OCI-LY3 (cell line): ENCODE data around the gene TRUB2.

Experiments
- H2AFZ ChIP-seq: fragments of 200-600, 300-600 bp; shearing (Covaris generic); 2 replicates; pipeline ENCODE4 v1.6.0; 2014; ENCODE audit warnings: antibody characterized with exemption, low read depth, low read length
- H3K27ac ChIP-seq: fragments of 200-600, 300-600 bp; sonication (generic); 2 replicates; pipeline ENCODE4 v1.5.1; 2014; ENCODE audit warnings: mild to moderate bottlenecking, low read length, moderate library complexity, mixed read lengths
- H3K27me3 ChIP-seq: fragments of 200-600, 300-600 bp; sonication (generic); 2 replicates; pipeline ENCODE4 v1.6.1; 2014; ENCODE audit warnings: low read depth, low read length, mixed read lengths
- H3K36me3 ChIP-seq: fragments of 200-600, 300-600 bp; sonication (generic); replicated peaks from 2 replicates; pipeline ENCODE3; 2014; ENCODE audit warnings: low read depth, low read length, mixed read lengths
- H3K4me1 ChIP-seq: fragments of 300-600, 200-600 bp; sonication (generic); 2 replicates; pipeline ENCODE4 v1.6.1; 2014; ENCODE audit warnings: low read length, mixed read lengths
- H3K4me2 ChIP-seq: fragments of 200-600, 300-600 bp; sonication (generic); 2 replicates; pipeline ENCODE4 v1.6.1; 2014; ENCODE audit warnings: low read length, mixed read lengths
- H3K4me3 ChIP-seq: fragments of 300-600, 200-600 bp; sonication (generic); 2 replicates; pipeline ENCODE4 v1.5.1; 2014; ENCODE audit warnings: antibody characterized with exemption, mild to moderate bottlenecking, low read length, moderate library complexity
- H3K79me2 ChIP-seq: fragments of 300-600, 200-600 bp; shearing (Covaris generic); 2 replicates; pipeline ENCODE4 v1.6.1; 2014; ENCODE audit warnings: mild to moderate bottlenecking, low read length, mixed read lengths
- H3K9ac ChIP-seq: fragments of 300-600, 200-600 bp; shearing (Covaris generic); 2 replicates; pipeline ENCODE4 v1.6.0; 2014; ENCODE audit warnings: mild to moderate bottlenecking, low read length, moderate library complexity
- H3K9me3 ChIP-seq: fragments of 200-600, 300-600 bp; shearing (Covaris generic); 2 replicates; pipeline ENCODE4 v1.6.1; 2014; ENCODE audit warnings: low read length, mixed read lengths; ENCODE audit not compliant: insufficient read depth
- H4K20me1 ChIP-seq: fragments of 200-600, 300-600 bp; sonication (generic); 2 replicates; pipeline ENCODE4 v1.6.1; 2016; ENCODE audit warnings: low read length, mixed read lengths; ENCODE audit not compliant: insufficient read depth
- EZH2phosphoT487 ChIP-seq: fragments of 200-600 bp; shearing (Covaris generic); IDR thresholded peaks from 2 replicates; pipeline ENCODE4 v1.6.1; 2018; ENCODE audit warnings: antibody characterized with exemption, mixed run types, low read depth
- TF ChIP-seq, protein P1 (sequence below): fragments of 200-600, 300-600 bp; sonication (generic); IDR thresholded peaks from 2 replicates; pipeline ENCODE4 v1.5.1; 2014; ENCODE audit warnings: antibody characterized with exemption, low read length, low read depth

TRUB2 gene

GRCh38 chr9:128276574-128277270, 45.5 kb downstream of the TRUB2 start:
- H3K4me2 ChIP-seq = peak overlapping the region; percentile 93

GRCh38 chr9:128276008-128276573, 46.2 kb downstream of the TRUB2 start, which contains the start of gene SWI5:
TSS of gene SWI5 (plus strand) at chr9:128276276.
- no peaks in the 10 kb centered on the region for H3K36me3 ChIP-seq
- H4K20me1 ChIP-seq = no peaks in the 10 kb centered on the region
- H3K4me1 ChIP-seq = peaks cover 11% of the 10 kb centered on the region
- TF ChIP-seq, protein P1, sequence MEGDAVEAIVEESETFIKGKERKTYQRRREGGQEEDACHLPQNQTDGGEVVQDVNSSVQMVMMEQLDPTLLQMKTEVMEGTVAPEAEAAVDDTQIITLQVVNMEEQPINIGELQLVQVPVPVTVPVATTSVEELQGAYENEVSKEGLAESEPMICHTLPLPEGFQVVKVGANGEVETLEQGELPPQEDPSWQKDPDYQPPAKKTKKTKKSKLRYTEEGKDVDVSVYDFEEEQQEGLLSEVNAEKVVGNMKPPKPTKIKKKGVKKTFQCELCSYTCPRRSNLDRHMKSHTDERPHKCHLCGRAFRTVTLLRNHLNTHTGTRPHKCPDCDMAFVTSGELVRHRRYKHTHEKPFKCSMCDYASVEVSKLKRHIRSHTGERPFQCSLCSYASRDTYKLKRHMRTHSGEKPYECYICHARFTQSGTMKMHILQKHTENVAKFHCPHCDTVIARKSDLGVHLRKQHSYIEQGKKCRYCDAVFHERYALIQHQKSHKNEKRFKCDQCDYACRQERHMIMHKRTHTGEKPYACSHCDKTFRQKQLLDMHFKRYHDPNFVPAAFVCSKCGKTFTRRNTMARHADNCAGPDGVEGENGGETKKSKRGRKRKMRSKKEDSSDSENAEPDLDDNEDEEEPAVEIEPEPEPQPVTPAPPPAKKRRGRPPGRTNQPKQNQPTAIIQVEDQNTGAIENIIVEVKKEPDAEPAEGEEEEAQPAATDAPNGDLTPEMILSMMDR = no peak
- peak within 1 kb of the TSS; percentile 29; the same call in 1 of the 2 replicates for H3K27ac ChIP-seq
- H3K79me2 ChIP-seq = peaks cover 13% of the 10 kb centered on the region
- H3K9me3 ChIP-seq = no peaks in the 10 kb centered on the region
- no peaks in the 10 kb centered on the region for H3K27me3 ChIP-seq
- H3K4me3 ChIP-seq = peak within 1 kb of the TSS; percentile 98
- peak within 1 kb of the TSS; percentile 93 for H3K9ac ChIP-seq
- H3K4me2 ChIP-seq = peak within 1 kb of the TSS; percentile 99
- 0 out of 2 replicates have a peak within 1 kb of the TSS, but pooled peaks have one; percentile 50 for H2AFZ ChIP-seq

More at GRCh38 chr9:128276574-128277270, 45.5 kb downstream of the TRUB2 start:
- Histone ChIP-seq H3K79me2 (peaks cover 13% of the 10 kb centered on the region), H3K27me3 (no peaks in the 10 kb centered on the region), H3K4me1 (peaks cover 11% of the 10 kb centered on the region), H3K4me3 (peak overlapping the region; percentile 90), H4K20me1 (no peaks in the 10 kb centered on the region), H3K36me3 (no peaks in the 10 kb centered on the region), H3K9ac (peak overlapping the region; percentile 92), H2AFZ (0 out of 2 replicates have a peak overlapping the region, but pooled peaks have one; percentile 50), H3K27ac (no peak overlapping the region), H3K9me3 (no peaks in the 10 kb centered on the region)
- TF ChIP-seq, protein P1 = no peak
- no peak for TF ChIP-seq EZH2phosphoT487

- no peak for TF ChIP-seq EZH2phosphoT487
- TF ChIP-seq, protein P1 = no peak
- Histone ChIP-seq H3K79me2 (peaks cover 13% of the 10 kb centered on the region), H3K27ac (peak within 1 kb of the TSS; percentile 29; the same call in 1 of the 2 replicates)
Measured at GRCh38 chr9:128275198-128276007, 46.8 kb downstream of the TRUB2 start, which contains the start of gene GOLGA2. TSS of gene GOLGA2 (minus strand) at chr9:128276007. CDS start at chr9:128275976, 31 bp downstream.

DNA sequence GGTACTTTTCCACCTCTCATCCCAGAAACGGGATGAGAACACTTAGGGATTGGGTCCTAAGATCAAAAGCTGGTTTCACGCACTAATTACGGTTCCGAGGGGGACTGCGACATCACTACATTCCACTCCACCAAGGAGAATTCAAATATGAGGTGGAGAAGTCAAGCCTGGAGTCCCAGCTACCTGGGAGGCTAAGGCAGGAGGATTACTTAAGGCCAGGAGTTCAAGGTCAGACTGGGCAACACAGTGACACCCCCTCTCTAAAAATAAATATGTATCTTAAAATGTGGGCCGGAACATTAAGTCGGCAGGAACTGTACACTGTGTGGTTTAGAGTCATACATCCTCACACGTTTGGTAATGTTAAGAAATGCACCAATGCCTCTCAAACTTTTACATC, 48.0 kb downstream of the TRUB2 start:
- Histone ChIP-seq H3K79me2 (peaks cover 13% of the 10 kb centered on the region), H3K9ac (no peak overlapping the region), H3K9me3 (no peaks in the 10 kb centered on the region), H3K4me3 (no peak overlapping the region), H3K4me1 (peaks cover 11% of the 10 kb centered on the region), H3K27ac (no peak overlapping the region), H3K27me3 (no peaks in the 10 kb centered on the region), H3K36me3 (no peaks in the 10 kb centered on the region), H3K4me2 (no peak overlapping the region), H2AFZ (no peak overlapping the region), H4K20me1 (no peaks in the 10 kb centered on the region)
- TF ChIP-seq, protein P1 = no peak
- TF ChIP-seq EZH2phosphoT487 = no peak

More at GRCh38 chr9:128275198-128276007, 46.8 kb downstream of the TRUB2 start, which contains the start of gene GOLGA2:
- H3K4me1 ChIP-seq = peaks cover 11% of the 10 kb centered on the region
- no peaks in the 10 kb centered on the region for H3K9me3 ChIP-seq
- peak within 1 kb of the TSS; percentile 99 for H3K4me2 ChIP-seq
- peak within 1 kb of the TSS; percentile 98 for H3K4me3 ChIP-seq
- H4K20me1 ChIP-seq = no peaks in the 10 kb centered on the region
- peak within 1 kb of the TSS; percentile 93 for H3K9ac ChIP-seq
- H3K36me3 ChIP-seq = no peaks in the 10 kb centered on the region
- 0 out of 2 replicates have a peak within 1 kb of the TSS, but pooled peaks have one; percentile 50 for H2AFZ ChIP-seq
- no peaks in the 10 kb centered on the region for H3K27me3 ChIP-seq
